Measurements from ENCODE around the gene ALOX5AP.

Gene ALOX5AP

DNA sequence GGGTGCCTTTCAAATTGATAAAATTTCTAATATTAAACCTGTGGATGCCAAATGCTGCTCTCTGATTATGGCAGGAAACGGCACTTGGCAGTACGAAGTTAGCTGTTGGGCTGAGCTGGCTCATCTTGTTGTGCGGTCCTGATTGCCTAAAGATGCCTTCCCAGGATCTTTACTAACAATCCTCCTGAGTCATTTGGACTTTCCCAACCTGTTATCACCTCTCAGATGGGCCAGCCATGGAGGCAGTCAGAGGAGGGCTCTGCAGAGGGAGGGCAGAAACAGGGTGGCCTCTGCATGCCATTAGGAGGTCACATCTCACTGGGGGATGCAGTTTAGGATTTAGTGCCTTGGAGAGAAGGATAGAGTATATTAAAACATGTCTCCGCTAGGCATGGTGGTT is 27.3 kb downstream of the ALOX5AP start:
- Histone ChIP-seq H2AFZ (ENCODE audit: low read depth, low read length) (no peak overlapping the region), H3K27me3 (ENCODE audit: low read depth, low read length) (no peaks in the 10 kb centered on the region), H3K4me1 (ENCODE audit: low read length) (peaks cover 9% of the 10 kb centered on the region), H3K9me3 (ENCODE audit: insufficient read depth, low read length) (no peaks in the 10 kb centered on the region), H4K20me1 (ENCODE audit: insufficient read depth, low read length) (no peaks in the 10 kb centered on the region), H3K36me3 (replicated peaks; ENCODE audit: low read depth, low read length) (no peaks in the 10 kb centered on the region), H3K4me3 (ENCODE audit: low read length) (no peak overlapping the region), H3K79me2 (ENCODE audit: low read length) (no peaks in the 10 kb centered on the region), H3K9ac (ENCODE audit: low read length) (no peak overlapping the region), H3K27ac (ENCODE audit: low read length) (no peak overlapping the region), H3K4me2 (ENCODE audit: low read length) (no peak overlapping the region)
- no peak for TF ChIP-seq EZH2phosphoT487 (IDR thresholded peaks at IDR 0.05; ENCODE audit: low read depth)
- TF ChIP-seq, protein P1, sequence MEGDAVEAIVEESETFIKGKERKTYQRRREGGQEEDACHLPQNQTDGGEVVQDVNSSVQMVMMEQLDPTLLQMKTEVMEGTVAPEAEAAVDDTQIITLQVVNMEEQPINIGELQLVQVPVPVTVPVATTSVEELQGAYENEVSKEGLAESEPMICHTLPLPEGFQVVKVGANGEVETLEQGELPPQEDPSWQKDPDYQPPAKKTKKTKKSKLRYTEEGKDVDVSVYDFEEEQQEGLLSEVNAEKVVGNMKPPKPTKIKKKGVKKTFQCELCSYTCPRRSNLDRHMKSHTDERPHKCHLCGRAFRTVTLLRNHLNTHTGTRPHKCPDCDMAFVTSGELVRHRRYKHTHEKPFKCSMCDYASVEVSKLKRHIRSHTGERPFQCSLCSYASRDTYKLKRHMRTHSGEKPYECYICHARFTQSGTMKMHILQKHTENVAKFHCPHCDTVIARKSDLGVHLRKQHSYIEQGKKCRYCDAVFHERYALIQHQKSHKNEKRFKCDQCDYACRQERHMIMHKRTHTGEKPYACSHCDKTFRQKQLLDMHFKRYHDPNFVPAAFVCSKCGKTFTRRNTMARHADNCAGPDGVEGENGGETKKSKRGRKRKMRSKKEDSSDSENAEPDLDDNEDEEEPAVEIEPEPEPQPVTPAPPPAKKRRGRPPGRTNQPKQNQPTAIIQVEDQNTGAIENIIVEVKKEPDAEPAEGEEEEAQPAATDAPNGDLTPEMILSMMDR (IDR thresholded peaks at IDR 0.05; ENCODE audit: low read depth, low read length), result no peak

GRCh38 chr13:30763786-30764413 is 28.6 kb downstream of the ALOX5AP start:
- H3K79me2 ChIP-seq (ENCODE audit: low read length), result no peaks in the 10 kb centered on the region
- TF ChIP-seq, protein P1 (IDR thresholded peaks at IDR 0.05; ENCODE audit: low read depth, low read length), result no peak
- no peak for TF ChIP-seq EZH2phosphoT487 (IDR thresholded peaks at IDR 0.05; ENCODE audit: low read depth)
- no peak overlapping the region for H3K27ac ChIP-seq (ENCODE audit: low read length)
- H3K9ac ChIP-seq (ENCODE audit: low read length), result no peak overlapping the region
- no peaks in the 10 kb centered on the region for H4K20me1 ChIP-seq (ENCODE audit: insufficient read depth, low read length)
- H3K27me3 ChIP-seq (ENCODE audit: low read depth, low read length), result no peaks in the 10 kb centered on the region
- H3K9me3 ChIP-seq (ENCODE audit: insufficient read depth, low read length), result no peaks in the 10 kb centered on the region
- peaks cover 9% of the 10 kb centered on the region for H3K4me1 ChIP-seq (ENCODE audit: low read length)
- no peak overlapping the region for H3K4me2 ChIP-seq (ENCODE audit: low read length)
- H3K36me3 ChIP-seq (replicated peaks; ENCODE audit: low read depth, low read length), result no peaks in the 10 kb centered on the region
- H2AFZ ChIP-seq (ENCODE audit: low read depth, low read length), result no peak overlapping the region
- H3K4me3 ChIP-seq (ENCODE audit: low read length), result no peak overlapping the region

DNA sequence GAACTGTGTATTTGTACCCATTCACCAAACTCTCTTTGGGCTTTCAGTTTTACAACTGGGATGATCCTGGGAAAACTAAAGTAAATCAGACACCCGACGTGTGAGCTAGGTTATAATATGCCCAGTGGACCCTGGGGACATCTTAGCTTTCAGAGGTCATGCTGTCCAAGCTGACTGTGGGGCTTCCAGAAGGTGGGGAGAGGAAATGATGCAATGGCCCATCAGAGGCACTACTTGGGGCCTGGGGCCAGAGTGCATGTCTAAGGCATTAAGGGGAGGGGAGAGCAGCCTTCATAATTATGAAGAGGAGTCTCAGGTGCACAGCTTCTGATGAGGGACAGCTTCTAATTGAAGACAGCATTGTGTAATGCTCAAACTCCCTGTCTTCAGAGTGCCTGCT is 30.9 kb downstream of the ALOX5AP start:
- Histone ChIP-seq H3K9me3 (ENCODE audit: insufficient read depth, low read length) (no peaks in the 10 kb centered on the region), H3K4me3 (ENCODE audit: low read length) (no peak overlapping the region), H3K4me1 (ENCODE audit: low read length) (peaks cover 8% of the 10 kb centered on the region), H3K9ac (ENCODE audit: low read length) (no peak overlapping the region), H4K20me1 (ENCODE audit: insufficient read depth, low read length) (no peaks in the 10 kb centered on the region), H2AFZ (ENCODE audit: low read depth, low read length) (no peak overlapping the region), H3K36me3 (replicated peaks; ENCODE audit: low read depth, low read length) (no peaks in the 10 kb centered on the region), H3K4me2 (ENCODE audit: low read length) (no peak overlapping the region), H3K27me3 (ENCODE audit: low read depth, low read length) (no peaks in the 10 kb centered on the region), H3K27ac (ENCODE audit: low read length) (no peak overlapping the region), H3K79me2 (ENCODE audit: low read length) (no peaks in the 10 kb centered on the region)
- TF ChIP-seq, protein P1 (IDR thresholded peaks at IDR 0.05; ENCODE audit: low read depth, low read length), result no peak
- no peak for TF ChIP-seq EZH2phosphoT487 (IDR thresholded peaks at IDR 0.05; ENCODE audit: low read depth)

GRCh38 chr13:30770929-30771328 is 35.6 kb downstream of the ALOX5AP start:
- Histone ChIP-seq H3K4me2 (ENCODE audit: low read length) (no peak overlapping the region), H4K20me1 (ENCODE audit: insufficient read depth, low read length) (no peaks in the 10 kb centered on the region), H3K36me3 (replicated peaks; ENCODE audit: low read depth, low read length) (no peaks in the 10 kb centered on the region), H3K4me1 (ENCODE audit: low read length) (peaks cover under 1% of the 10 kb centered on the region), H3K9ac (ENCODE audit: low read length) (no peak overlapping the region), H3K79me2 (ENCODE audit: low read length) (no peaks in the 10 kb centered on the region), H3K27ac (ENCODE audit: low read length) (no peak overlapping the region), H3K4me3 (ENCODE audit: low read length) (no peak overlapping the region), H3K9me3 (ENCODE audit: insufficient read depth, low read length) (no peaks in the 10 kb centered on the region), H2AFZ (ENCODE audit: low read depth, low read length) (no peak overlapping the region), H3K27me3 (ENCODE audit: low read depth, low read length) (no peaks in the 10 kb centered on the region)
- no peak for TF ChIP-seq EZH2phosphoT487 (IDR thresholded peaks at IDR 0.05; ENCODE audit: low read depth)
- TF ChIP-seq, protein P1 (IDR thresholded peaks at IDR 0.05; ENCODE audit: low read depth, low read length), result no peak
